PC-9 (cell line): Measurements from ENCODE around the gene CALD1.

Experiments
- EZH2 ChIP-seq: fragments of 200-600 bp; sonication (generic); IDR thresholded peaks from 2 replicates; pipeline ENCODE4 v1.8.0; 2017; ENCODE audit warnings: antibody characterized with exemption, low read depth
- TF ChIP-seq, protein P1 (sequence below): fragments of 200-600 bp; sonication (generic); conservative IDR thresholded peaks from 2 replicates; pipeline ENCODE4 v1.6.1; 2017; ENCODE audit warnings: mixed run types, antibody characterized with exemption, mild to moderate bottlenecking, moderate library complexity

DNA sequence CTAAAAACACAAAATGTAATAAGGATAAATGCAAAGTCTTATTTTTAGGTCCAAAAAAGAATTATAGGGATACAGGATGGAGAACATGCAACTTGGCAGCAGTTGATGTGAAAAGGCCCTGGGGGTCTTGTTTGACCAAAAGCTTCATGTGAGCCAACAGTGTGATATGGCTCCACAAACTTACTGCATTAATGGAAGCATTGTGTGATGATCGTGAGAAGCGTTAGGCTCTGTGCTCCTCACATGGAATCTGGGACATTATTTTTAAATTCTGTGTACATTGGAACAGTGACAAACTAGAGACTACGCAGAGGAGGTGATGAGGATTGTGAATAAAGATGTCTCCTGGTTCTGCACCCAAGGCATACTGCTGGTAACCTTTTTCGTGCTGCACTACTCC is 39.1 kb upstream of the CALD1 start:
- TF ChIP-seq EZH2, result no peak
- TF ChIP-seq, protein P1, sequence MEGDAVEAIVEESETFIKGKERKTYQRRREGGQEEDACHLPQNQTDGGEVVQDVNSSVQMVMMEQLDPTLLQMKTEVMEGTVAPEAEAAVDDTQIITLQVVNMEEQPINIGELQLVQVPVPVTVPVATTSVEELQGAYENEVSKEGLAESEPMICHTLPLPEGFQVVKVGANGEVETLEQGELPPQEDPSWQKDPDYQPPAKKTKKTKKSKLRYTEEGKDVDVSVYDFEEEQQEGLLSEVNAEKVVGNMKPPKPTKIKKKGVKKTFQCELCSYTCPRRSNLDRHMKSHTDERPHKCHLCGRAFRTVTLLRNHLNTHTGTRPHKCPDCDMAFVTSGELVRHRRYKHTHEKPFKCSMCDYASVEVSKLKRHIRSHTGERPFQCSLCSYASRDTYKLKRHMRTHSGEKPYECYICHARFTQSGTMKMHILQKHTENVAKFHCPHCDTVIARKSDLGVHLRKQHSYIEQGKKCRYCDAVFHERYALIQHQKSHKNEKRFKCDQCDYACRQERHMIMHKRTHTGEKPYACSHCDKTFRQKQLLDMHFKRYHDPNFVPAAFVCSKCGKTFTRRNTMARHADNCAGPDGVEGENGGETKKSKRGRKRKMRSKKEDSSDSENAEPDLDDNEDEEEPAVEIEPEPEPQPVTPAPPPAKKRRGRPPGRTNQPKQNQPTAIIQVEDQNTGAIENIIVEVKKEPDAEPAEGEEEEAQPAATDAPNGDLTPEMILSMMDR, result no peak
